ENCODE measurements around the gene EIF5B. TPM values are rescaled to one million over a fixed set of nuclear protein-coding genes. Genes with fewer than 3 reads are reported as not detected.
"Not testable (repeated sequence)": the region's sequence is repeated elsewhere in the genome, so short reads cannot be mapped to it uniquely, and the experiment has no call there.

Gene EIF5B
- total RNA-seq, 1 experiment from 2014 or later, result 49.0 TPM

DNA sequence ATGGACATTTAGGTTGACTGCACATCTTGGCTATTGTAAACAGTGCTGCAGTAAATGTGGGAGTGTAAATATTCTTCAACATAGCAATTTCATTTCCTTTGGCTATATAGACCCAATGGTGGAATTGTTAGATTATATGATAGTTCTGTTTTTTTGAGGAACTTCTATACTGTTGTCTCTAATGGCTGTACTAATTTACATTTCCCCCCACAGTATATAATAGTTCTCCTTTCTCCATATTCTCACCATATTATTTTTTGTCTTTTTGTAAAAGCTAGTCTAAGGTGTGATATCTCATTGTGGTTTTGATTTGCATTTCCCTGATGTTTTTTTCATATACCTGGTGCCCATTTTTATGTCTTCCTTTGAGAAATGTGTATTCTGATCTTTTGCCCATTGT lies 13.0 kb downstream of the EIF5B start:
- Histone ChIP-seq H3K36me3 (ENCODE audit: control insufficient read depth, insufficient read depth, low read length) (no peaks in the 10 kb centered on the region), H3K9me3 (ENCODE audit: control insufficient read depth, insufficient read depth, low read depth, low read length) (no peaks in the 10 kb centered on the region), H3K27ac (ENCODE audit: low read length) (no peak overlapping the region), H3K4me1 (ENCODE audit: control insufficient read depth, insufficient read depth, low read length) (no peaks in the 10 kb centered on the region), H3K4me3 (ENCODE audit: low read depth in 2 of 2, low read length in 2 of 2) (no peak overlapping the region), H3K27me3 (ENCODE audit: control insufficient read depth, insufficient read depth, low read length) (no peaks in the 10 kb centered on the region)
- ChIA-PET CTCF (no interaction called here), POLR2A (no interaction called here)
- intact Hi-C loops (cut with micrococcal nuclease; ENCODE audit: unreplicated experiment) (no loop called here), in situ Hi-C loops (cut with HindIII; ENCODE audit: low pct_unique_long_range_greater_than_20kb, low sequenced_read_pairs) (no loop called here)
- ATAC-seq (no peak), DNase-seq (ENCODE audit: low read depth, low spot score) (no peak)
- BruUV-seq (replicated peaks), result no TSS peak
- TF ChIP-seq CTCF (IDR thresholded peaks at IDR 0.05), result no peak
- TF ChIP-seq, protein P1, sequence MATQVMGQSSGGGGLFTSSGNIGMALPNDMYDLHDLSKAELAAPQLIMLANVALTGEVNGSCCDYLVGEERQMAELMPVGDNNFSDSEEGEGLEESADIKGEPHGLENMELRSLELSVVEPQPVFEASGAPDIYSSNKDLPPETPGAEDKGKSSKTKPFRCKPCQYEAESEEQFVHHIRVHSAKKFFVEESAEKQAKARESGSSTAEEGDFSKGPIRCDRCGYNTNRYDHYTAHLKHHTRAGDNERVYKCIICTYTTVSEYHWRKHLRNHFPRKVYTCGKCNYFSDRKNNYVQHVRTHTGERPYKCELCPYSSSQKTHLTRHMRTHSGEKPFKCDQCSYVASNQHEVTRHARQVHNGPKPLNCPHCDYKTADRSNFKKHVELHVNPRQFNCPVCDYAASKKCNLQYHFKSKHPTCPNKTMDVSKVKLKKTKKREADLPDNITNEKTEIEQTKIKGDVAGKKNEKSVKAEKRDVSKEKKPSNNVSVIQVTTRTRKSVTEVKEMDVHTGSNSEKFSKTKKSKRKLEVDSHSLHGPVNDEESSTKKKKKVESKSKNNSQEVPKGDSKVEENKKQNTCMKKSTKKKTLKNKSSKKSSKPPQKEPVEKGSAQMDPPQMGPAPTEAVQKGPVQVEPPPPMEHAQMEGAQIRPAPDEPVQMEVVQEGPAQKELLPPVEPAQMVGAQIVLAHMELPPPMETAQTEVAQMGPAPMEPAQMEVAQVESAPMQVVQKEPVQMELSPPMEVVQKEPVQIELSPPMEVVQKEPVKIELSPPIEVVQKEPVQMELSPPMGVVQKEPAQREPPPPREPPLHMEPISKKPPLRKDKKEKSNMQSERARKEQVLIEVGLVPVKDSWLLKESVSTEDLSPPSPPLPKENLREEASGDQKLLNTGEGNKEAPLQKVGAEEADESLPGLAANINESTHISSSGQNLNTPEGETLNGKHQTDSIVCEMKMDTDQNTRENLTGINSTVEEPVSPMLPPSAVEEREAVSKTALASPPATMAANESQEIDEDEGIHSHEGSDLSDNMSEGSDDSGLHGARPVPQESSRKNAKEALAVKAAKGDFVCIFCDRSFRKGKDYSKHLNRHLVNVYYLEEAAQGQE (IDR thresholded peaks at IDR 0.05; ENCODE audit: insufficient read depth in 1 of 2, low read depth in 2 of 2, low read length in 1 of 2), result no peak
- TF ChIP-seq SIN3A (IDR thresholded peaks at IDR 0.05; ENCODE audit: borderline replicate concordance, insufficient read depth, low read depth, low read length), result no peak
- no peak for TF ChIP-seq POLR2AphosphoS5 (IDR thresholded peaks at IDR 0.05; ENCODE audit: low read depth, low read length)
- no peak for TF ChIP-seq TCF7L2 (IDR thresholded peaks at IDR 0.05; ENCODE audit: low read depth, low read length)

DNA sequence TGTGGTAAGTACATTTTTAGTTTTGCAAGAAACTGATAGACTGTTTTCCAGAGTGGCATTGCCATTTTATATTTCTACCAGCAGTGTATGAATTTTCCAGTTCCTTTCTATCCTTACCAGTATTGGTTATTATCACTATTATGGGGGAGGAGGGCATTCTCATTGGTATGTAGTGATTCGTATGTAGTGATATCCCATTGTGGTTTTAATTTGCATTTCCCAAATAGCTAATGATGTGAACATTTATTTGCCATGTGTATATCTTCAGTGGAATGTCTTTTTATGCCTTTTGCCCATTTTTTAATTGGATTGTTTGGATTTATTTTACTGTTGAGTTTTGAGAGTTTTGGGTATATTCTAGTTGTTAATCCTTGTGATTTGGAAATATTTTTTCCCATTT lies 16.9 kb downstream of the EIF5B start:
- in situ Hi-C loops (cut with HindIII; ENCODE audit: low pct_unique_long_range_greater_than_20kb, low sequenced_read_pairs), result no loop called here
- no TSS peak for BruUV-seq (replicated peaks)
- CTCF ChIA-PET, result no interaction called here

DNA sequence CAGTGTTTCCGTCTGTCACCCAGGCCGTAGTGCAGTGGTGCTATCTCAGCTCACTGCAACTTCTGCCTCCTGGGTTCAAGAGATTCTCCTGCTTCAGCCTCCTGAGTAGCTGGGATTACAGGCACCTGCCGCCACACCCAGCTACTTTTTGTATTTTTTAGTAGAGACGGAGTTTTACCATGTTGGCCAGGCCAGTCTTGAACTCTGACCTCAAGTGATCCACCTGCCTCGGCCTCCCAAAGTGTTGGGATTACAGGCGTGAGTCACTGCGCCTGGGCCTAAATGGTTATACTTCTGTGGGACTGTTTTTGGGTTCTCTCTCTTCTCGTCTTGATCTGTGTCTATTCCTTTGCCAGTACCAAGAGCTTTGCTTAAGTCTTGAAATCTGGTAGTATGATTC lies 17.6 kb downstream of the EIF5B start:
- DNase-seq (ENCODE audit: low read depth, low spot score); H3K4me3 ChIP-seq (ENCODE audit: low read depth in 2 of 2, low read length in 2 of 2); POLR2A ChIA-PET; BruUV-seq (replicated peaks); H3K27me3 ChIP-seq (ENCODE audit: control insufficient read depth, insufficient read depth, low read length); intact Hi-C loops (cut with micrococcal nuclease; ENCODE audit: unreplicated experiment); H3K4me1 ChIP-seq (ENCODE audit: control insufficient read depth, insufficient read depth, low read length); H3K27ac ChIP-seq (ENCODE audit: low read length); ATAC-seq; in situ Hi-C loops (cut with HindIII; ENCODE audit: low pct_unique_long_range_greater_than_20kb, low sequenced_read_pairs); CTCF ChIA-PET; H3K9me3 ChIP-seq (ENCODE audit: control insufficient read depth, insufficient read depth, low read depth, low read length); H3K36me3 ChIP-seq (ENCODE audit: control insufficient read depth, insufficient read depth, low read length): not testable (repeated sequence)

More for the DNA sequence above, 16.9 kb downstream of the EIF5B start:
- TF ChIP-seq POLR2AphosphoS5 (IDR thresholded peaks at IDR 0.05; ENCODE audit: low read depth, low read length) (no peak), CTCF (IDR thresholded peaks at IDR 0.05) (no peak), TCF7L2 (IDR thresholded peaks at IDR 0.05; ENCODE audit: low read depth, low read length) (no peak), SIN3A (IDR thresholded peaks at IDR 0.05; ENCODE audit: borderline replicate concordance, insufficient read depth, low read depth, low read length) (no peak)
- TF ChIP-seq, protein P1 (IDR thresholded peaks at IDR 0.05; ENCODE audit: insufficient read depth in 1 of 2, low read depth in 2 of 2, low read length in 1 of 2), result no peak
- DNase-seq (ENCODE audit: low read depth, low spot score), result no peak
- Histone ChIP-seq H3K27me3 (ENCODE audit: control insufficient read depth, insufficient read depth, low read length) (no peaks in the 10 kb centered on the region), H3K27ac (ENCODE audit: low read length) (no peak overlapping the region), H3K9me3 (ENCODE audit: control insufficient read depth, insufficient read depth, low read depth, low read length) (no peaks in the 10 kb centered on the region), H3K4me3 (ENCODE audit: low read depth in 2 of 2, low read length in 2 of 2) (no peak overlapping the region), H3K36me3 (ENCODE audit: control insufficient read depth, insufficient read depth, low read length) (no peaks in the 10 kb centered on the region), H3K4me1 (ENCODE audit: control insufficient read depth, insufficient read depth, low read length) (no peaks in the 10 kb centered on the region)
- ATAC-seq, result no peak
- intact Hi-C loops (cut with micrococcal nuclease; ENCODE audit: unreplicated experiment), result no loop called here
- POLR2A ChIA-PET, result no interaction called here

All from Panc1 (cell line).